OCI-M2 (cell line): Measurements from ENCODE around the gene RNF112.
"Not testable (repeated sequence)": the region's sequence is repeated elsewhere in the genome, so short reads cannot be mapped to it uniquely, and the experiment has no call there.

Experiments used
- DNase-seq: peaks from one replicate; lab custom pipeline; 2025; ENCODE audit not compliant: unreplicated experiment; lab: John Stamatoyannopoulos, UW

Gene RNF112

GRCh38 chr17:19443148-19443547, 32.1 kb downstream of the RNF112 start:
- no peak for DNase-seq

- DNase-seq, result no peak
Measured at GRCh38 chr17:19445105-19445504, 34.1 kb downstream of the RNF112 start.

GRCh38 chr17:19446577-19446976, 35.5 kb downstream of the RNF112 start:
- not testable (repeated sequence) for DNase-seq

GRCh38 chr17:19447085-19447583, 36.1 kb downstream of the RNF112 start:
- peak; percentile 43 for DNase-seq

GRCh38 chr17:19448341-19449268, 37.6 kb downstream of the RNF112 start:
- no peak for DNase-seq

- DNase-seq, result no peak
Measured at GRCh38 chr17:19449656-19450055, 38.6 kb downstream of the RNF112 start.

GRCh38 chr17:19453296-19453695, 42.3 kb downstream of the RNF112 start:
- no peak for DNase-seq

- DNase-seq, result no peak
Measured at GRCh38 chr17:19454074-19454473, 43.0 kb downstream of the RNF112 start.

GRCh38 chr17:19456016-19456927, 45.2 kb downstream of the RNF112 start:
- DNase-seq, result no peak

- DNase-seq, result no peak
Measured at GRCh38 chr17:19457046-19457445, 46.0 kb downstream of the RNF112 start.

- no peak for DNase-seq
Measured at GRCh38 chr17:19457830-19458271, 46.8 kb downstream of the RNF112 start.

- not testable (repeated sequence) for DNase-seq
Measured at GRCh38 chr17:19458481-19458880, 47.4 kb downstream of the RNF112 start.

GRCh38 chr17:19459018-19459655, 48.1 kb downstream of the RNF112 start:
- DNase-seq, result not testable (repeated sequence)

GRCh38 chr17:19460700-19461099, 49.7 kb downstream of the RNF112 start:
- DNase-seq, result no peak

GRCh38 chr17:19461116-19461515, 50.1 kb downstream of the RNF112 start:
- no peak for DNase-seq

GRCh38 chr17:19461681-19462080, 50.6 kb downstream of the RNF112 start:
- DNase-seq, result no peak

GRCh38 chr17:19462456-19463035, 51.5 kb downstream of the RNF112 start:
- not testable (repeated sequence) for DNase-seq

- no peak for DNase-seq
Measured at GRCh38 chr17:19464031-19465026, 53.3 kb downstream of the RNF112 start.
